Measurements from ENCODE around the gene SLC23A3.
"Not testable (repeated sequence)": the region's sequence is repeated elsewhere in the genome, so short reads cannot be mapped to it uniquely, and the experiment has no call there.

DNA sequence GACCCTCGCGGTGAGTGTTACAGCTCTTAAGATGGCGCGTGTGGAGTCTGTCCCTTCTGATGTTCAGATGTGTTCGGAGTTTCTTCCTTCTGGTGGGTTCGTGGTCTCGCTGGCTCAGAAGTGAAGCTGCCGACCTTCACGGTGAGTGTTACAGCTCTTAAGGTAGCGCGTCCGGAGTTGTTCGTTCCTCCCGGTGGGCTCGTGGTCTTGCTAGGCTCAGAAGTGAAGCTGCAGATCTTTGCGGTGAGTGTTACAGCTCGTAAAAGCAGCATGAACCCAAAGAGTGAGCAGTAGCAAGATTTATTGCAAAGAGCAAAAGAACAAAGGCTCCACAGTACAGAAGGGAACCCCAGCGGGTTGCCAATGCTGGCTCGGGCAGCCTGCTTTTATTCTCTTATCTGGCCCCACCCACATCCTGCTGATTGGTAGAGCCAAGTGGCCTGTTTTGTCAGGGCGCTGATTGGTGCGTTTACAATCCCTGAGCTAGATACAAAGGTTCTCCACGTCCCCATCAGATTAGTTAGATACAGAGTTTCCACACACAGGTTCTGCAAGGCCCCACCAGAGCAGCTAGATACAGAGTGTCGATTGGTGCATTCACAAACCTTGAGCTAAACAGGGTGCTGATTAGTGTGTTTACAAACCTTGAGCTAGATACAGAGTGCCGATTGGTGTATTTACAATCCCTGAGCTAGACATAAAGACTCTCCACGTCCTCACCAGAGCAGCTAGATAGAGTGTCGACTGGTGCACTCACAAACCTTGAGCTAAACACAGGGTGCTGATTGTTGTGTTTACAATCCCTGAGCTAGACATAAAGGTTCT lies 30.9 kb upstream of the SLC23A3 start:
- TF ChIP-seq, protein P1, sequence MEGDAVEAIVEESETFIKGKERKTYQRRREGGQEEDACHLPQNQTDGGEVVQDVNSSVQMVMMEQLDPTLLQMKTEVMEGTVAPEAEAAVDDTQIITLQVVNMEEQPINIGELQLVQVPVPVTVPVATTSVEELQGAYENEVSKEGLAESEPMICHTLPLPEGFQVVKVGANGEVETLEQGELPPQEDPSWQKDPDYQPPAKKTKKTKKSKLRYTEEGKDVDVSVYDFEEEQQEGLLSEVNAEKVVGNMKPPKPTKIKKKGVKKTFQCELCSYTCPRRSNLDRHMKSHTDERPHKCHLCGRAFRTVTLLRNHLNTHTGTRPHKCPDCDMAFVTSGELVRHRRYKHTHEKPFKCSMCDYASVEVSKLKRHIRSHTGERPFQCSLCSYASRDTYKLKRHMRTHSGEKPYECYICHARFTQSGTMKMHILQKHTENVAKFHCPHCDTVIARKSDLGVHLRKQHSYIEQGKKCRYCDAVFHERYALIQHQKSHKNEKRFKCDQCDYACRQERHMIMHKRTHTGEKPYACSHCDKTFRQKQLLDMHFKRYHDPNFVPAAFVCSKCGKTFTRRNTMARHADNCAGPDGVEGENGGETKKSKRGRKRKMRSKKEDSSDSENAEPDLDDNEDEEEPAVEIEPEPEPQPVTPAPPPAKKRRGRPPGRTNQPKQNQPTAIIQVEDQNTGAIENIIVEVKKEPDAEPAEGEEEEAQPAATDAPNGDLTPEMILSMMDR (conservative IDR thresholded peaks at IDR 0.05): not testable (repeated sequence)
- not testable (repeated sequence) for TF ChIP-seq ZFX (IDR thresholded peaks at IDR 0.05)

All from C4-2B (cell line).